IMR-90 (cell line): ENCODE data around the gene EIF4B. TPM values are rescaled to one million over a fixed set of nuclear protein-coding genes. Genes with fewer than 3 reads are reported as not detected.

Experiments
- ATAC-seq: fragments of 200-7000 bp; cut with Tn5 transposase; 2 replicates; pipeline ENCODE4 v1.9.1; 2020; ENCODE audit warnings: low read depth, mild to moderate bottlenecking, moderate library complexity
- BruUV-seq: library from RNA; stranded (reverse); fragments of 400-500 nt; replicated peaks from 2 replicates; lab custom pipeline; 2021; lab: Mats Ljungman, UMichigan
- CTCF ChIA-PET: fragments of 300-600 bp; formaldehyde crosslinking; extraction: SDS; loops from one replicate; lab custom pipeline; 2021; ENCODE audit warnings: antibody characterized with exemption; lab: Yijun Ruan, JAX
- POLR2A ChIA-PET: fragments of 300-600 bp; sonication (Branson Sonifier 250); formaldehyde crosslinking; loops from one replicate; lab custom pipeline; 2022; ENCODE audit warnings: antibody characterized with exemption; ENCODE audit not compliant: unreplicated experiment; lab: Charles Lee
- DNase-seq: peaks from one replicate; pipeline ENCODE4 v3.0.0; 2013
- H2AFZ ChIP-seq: replicated peaks from 2 replicates; pipeline ENCODE3; 2013; ENCODE audit warnings: low read length, mild to moderate bottlenecking; ENCODE audit not compliant: poor library complexity
- H2AK5ac ChIP-seq: 2 replicates; pipeline ENCODE4 v1.6.1; 2013; ENCODE audit warnings: low read depth, low read length, inconsistent platforms
- H2AK9ac ChIP-seq: replicated peaks from 2 replicates; pipeline ENCODE3; 2013; ENCODE audit warnings: mild to moderate bottlenecking, low read depth, low read length, moderate library complexity; ENCODE audit not compliant: poor library complexity
- H2BK120ac ChIP-seq: 2 replicates; pipeline ENCODE4 v1.6.1; 2013; ENCODE audit warnings: low read depth, low read length, inconsistent platforms
- H2BK15ac ChIP-seq: 3 replicates; pipeline ENCODE4 v1.6.1; 2013; ENCODE audit warnings: low read depth, low read length, inconsistent platforms
- H2BK20ac ChIP-seq: 2 replicates; pipeline ENCODE4 v1.6.1; 2013; ENCODE audit warnings: low read depth, mild to moderate bottlenecking, inconsistent platforms, low read length, moderate library complexity
- H2BK5ac ChIP-seq: 2 replicates; pipeline ENCODE4 v1.6.1; 2013; ENCODE audit warnings: mild to moderate bottlenecking, low read depth, low read length, inconsistent platforms; ENCODE audit not compliant: poor library complexity, severe bottlenecking
- H3K14ac ChIP-seq: replicated peaks from 2 replicates; pipeline ENCODE4 v1.6.1; 2013; ENCODE audit warnings: low read depth, low read length, inconsistent platforms
- H3K18ac ChIP-seq: 2 replicates; pipeline ENCODE4 v1.6.1; 2013; ENCODE audit warnings: low read depth, low read length, control low read depth
- H3K23ac ChIP-seq: 2 replicates; pipeline ENCODE4 v1.6.1; 2013; ENCODE audit warnings: low read depth, low read length, inconsistent platforms
- H3K27ac ChIP-seq: 2 replicates; pipeline ENCODE4 v1.5.1; 2013; ENCODE audit warnings: mild to moderate bottlenecking, control low read depth, low read length; ENCODE audit not compliant: insufficient read depth
- H3K27me3 ChIP-seq: 2 replicates; pipeline ENCODE4 v1.6.1; 2013; ENCODE audit warnings: low read length; ENCODE audit not compliant: control insufficient read depth, insufficient read depth
- H3K36me3 ChIP-seq: 2 replicates; pipeline ENCODE4 v1.6.1; 2013; ENCODE audit warnings: low read length, mixed read lengths; ENCODE audit not compliant: control insufficient read depth, insufficient read depth
- H3K4ac ChIP-seq: 2 replicates; pipeline ENCODE4 v1.6.1; 2013; ENCODE audit warnings: low read depth, low read length, inconsistent platforms
- H3K4me1 ChIP-seq: 2 replicates; pipeline ENCODE4 v1.6.1; 2013; ENCODE audit warnings: low read length, mixed read lengths; ENCODE audit not compliant: control insufficient read depth, insufficient read depth
- H3K4me2 ChIP-seq: 2 replicates; pipeline ENCODE4 v1.6.1; 2013; ENCODE audit warnings: low read depth, mild to moderate bottlenecking, control low read depth, low read length, moderate library complexity
- H3K4me3 ChIP-seq: 2 replicates; pipeline ENCODE4 v1.5.1; 2013; ENCODE audit warnings: low read depth, mild to moderate bottlenecking, control low read depth, low read length, moderate library complexity; ENCODE audit not compliant: insufficient read depth
- H3K56ac ChIP-seq: 2 replicates; pipeline ENCODE4 v1.6.1; 2013; ENCODE audit warnings: low read length, inconsistent platforms; ENCODE audit not compliant: insufficient read depth; ENCODE audit errors: extremely low read depth
- H3K79me1 ChIP-seq, 2 experiments: 2 replicates each; pipeline ENCODE4 v1.6.1; 2013; ENCODE audit warnings: low read length in 2 of 2, inconsistent platforms in 1 of 2, low read depth in 1 of 2
- H3K9ac ChIP-seq: 2 replicates; pipeline ENCODE4 v1.6.1; 2013; ENCODE audit warnings: low read depth, low read length, control low read depth
- H3K9me1 ChIP-seq: 2 replicates; pipeline ENCODE4 v1.6.1; 2013; ENCODE audit warnings: low read length, inconsistent platforms; ENCODE audit not compliant: insufficient read depth
- H3K9me3 ChIP-seq: 2 replicates; pipeline ENCODE4 v1.6.1; 2013; ENCODE audit warnings: low read length; ENCODE audit not compliant: control insufficient read depth, insufficient read depth
- H4K20me1 ChIP-seq: 2 replicates; pipeline ENCODE4 v1.6.1; 2013; ENCODE audit warnings: low read length, inconsistent platforms; ENCODE audit not compliant: insufficient read depth
- H4K5ac ChIP-seq: 2 replicates; pipeline ENCODE4 v1.6.1; 2013; ENCODE audit warnings: mild to moderate bottlenecking, low read depth, low read length, control low read depth
- H4K8ac ChIP-seq, 2 experiments: 2 replicates each; pipeline ENCODE4 v1.6.1; 2013; ENCODE audit warnings: low read depth in 2 of 2, low read length in 2 of 2, control low read depth in 1 of 2, inconsistent platforms in 1 of 2
- H4K91ac ChIP-seq: 2 replicates; pipeline ENCODE4 v1.6.1; 2013; ENCODE audit warnings: low read depth, low read length, inconsistent platforms; ENCODE audit not compliant: insufficient read depth
- BHLHE40 ChIP-seq: fragments of 150-350 bp; IDR thresholded peaks from 2 replicates; pipeline ENCODE4 v1.6.1; 2016; ENCODE audit warnings: mild to moderate bottlenecking, low read depth, low read length
- CEBPB ChIP-seq: IDR thresholded peaks from 2 replicates; pipeline ENCODE4 v1.6.1; 2012; ENCODE audit warnings: low read depth, low read length, improper control_type of control experiment
- CHD1 ChIP-seq: IDR thresholded peaks from 2 replicates; pipeline ENCODE4 v1.6.1; 2012; ENCODE audit warnings: low read depth, low read length, improper control_type of control experiment
- FOS ChIP-seq: fragments of 150-350 bp; IDR thresholded peaks from 2 replicates; pipeline ENCODE4 v1.6.1; 2016; ENCODE audit warnings: low read depth, low read length
- MAFK ChIP-seq: IDR thresholded peaks from 2 replicates; pipeline ENCODE4 v1.6.1; 2012; ENCODE audit warnings: low read depth, low read length, improper control_type of control experiment
- MXI1 ChIP-seq: IDR thresholded peaks from 2 replicates; pipeline ENCODE4 v1.6.1; 2012; ENCODE audit warnings: low read depth, mild to moderate bottlenecking, low read length, moderate library complexity, borderline replicate concordance
- POLR2A ChIP-seq: IDR thresholded peaks from 2 replicates; pipeline ENCODE4 v1.6.1; 2012; ENCODE audit warnings: mild to moderate bottlenecking, low read depth, low read length
- RCOR1 ChIP-seq: IDR thresholded peaks from 2 replicates; pipeline ENCODE4 v1.6.1; 2012; ENCODE audit warnings: mild to moderate bottlenecking, low read length, improper control_type of control experiment; ENCODE audit not compliant: insufficient replicate concordance
- RFX5 ChIP-seq: IDR thresholded peaks from 2 replicates; pipeline ENCODE4 v1.8.0; 2012; ENCODE audit warnings: low read depth, mild to moderate bottlenecking, low read length, moderate library complexity
- SMC3 ChIP-seq: fragments of 150-350 bp; IDR thresholded peaks from 2 replicates; pipeline ENCODE4 v1.6.1; 2016; ENCODE audit warnings: low read depth, mild to moderate bottlenecking, antibody characterized with exemption, low read length, moderate library complexity
- WGBS, 2 experiments: methylation state at CpG; one replicate each; pipeline versions ENCODE4 v1.1.5 to v1.1.7; 2013; ENCODE audit warnings: missing lambda C conversion rate in 2 of 2; ENCODE audit not compliant: insufficient read length in 1 of 2; ENCODE audit errors: extremely low coverage in 2 of 2; 5-methylcytosine and 5-hydroxymethylcytosine counted together
- dilution Hi-C: fragments of 300-500 bp; cut with HindIII; formaldehyde crosslinking; loops from one replicate; pipeline ENCODE4 v1.14.3; 2018; ENCODE audit warnings: low sequenced_read_pairs; ENCODE audit not compliant: unreplicated experiment
- in situ Hi-C: fragments of 300-500 bp; cut with MboI; formaldehyde crosslinking; loops from 3 replicates; pipeline ENCODE4 v1.14.3; 2019; ENCODE audit warnings: low sequenced_read_pairs, inconsistent platforms, mixed read lengths
- intact Hi-C: fragments of 100-400 bp; cut with micrococcal nuclease; formaldehyde crosslinking; loops from 2 replicates; pipeline ENCODE4 v1.10.0; 2022
- polyA plus RNA-seq, 3 experiments: library from polyadenylated mRNA; depleted of rRNA; stranded (reverse); fragments of >200 nt; gene quantifications; 2 replicates each; pipeline ENCODE4 v1.2.3, GENCODE V29; 2012; ENCODE audit warnings: low replicate concordance in 1 of 3
- total RNA-seq: library from RNA; depleted of rRNA; stranded (reverse); fragments of >200 nt; gene quantifications from 2 replicates; pipeline ENCODE4 v1.2.3, GENCODE V29; 2012
- TF ChIP-seq, protein P1 (sequence below): fragments of 150-350 bp; IDR thresholded peaks from 2 replicates; pipeline ENCODE4 v1.6.1; 2017; ENCODE audit warnings: mild to moderate bottlenecking, antibody characterized with exemption, low read length, low read depth
- TF ChIP-seq, protein P2 (sequence below): conservative IDR thresholded peaks from 2 replicates; pipeline ENCODE4 v1.5.1; 2012; ENCODE audit warnings: mild to moderate bottlenecking, low read depth, low read length, improper control_type of control experiment

The EIF4B gene
- total and polyA plus RNA-seq, 2 of the 4 experiments (the other 2 are of a cell fraction), result 313 to 671 TPM

DNA sequence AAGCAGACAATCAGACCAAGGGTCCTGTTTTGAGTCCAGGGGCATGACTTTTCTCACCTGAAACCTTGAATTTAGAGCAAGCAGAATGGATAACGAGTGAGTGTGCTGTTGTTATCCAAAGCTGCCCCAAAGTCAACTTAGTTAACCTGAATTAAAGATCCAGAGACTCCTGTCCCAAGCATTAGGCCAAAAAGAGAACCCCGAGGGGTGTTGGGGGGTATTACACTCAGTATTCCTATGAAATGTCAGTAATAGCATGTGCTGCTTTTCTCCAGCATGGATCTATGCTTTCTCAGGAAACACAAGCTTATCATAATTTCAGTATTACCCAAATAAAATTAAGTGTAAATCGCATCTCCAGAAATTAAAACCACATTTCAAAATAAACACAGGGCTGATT, 19.0 kb downstream of the EIF4B start:
- ATAC-seq, result no peak
- Histone ChIP-seq H3K18ac (no peak overlapping the region), H3K79me1 (peaks cover 16 to 36% of the 10 kb centered on the region in 2 experiments; a peak in 3 of 4 replicates), H3K9me3 (no peaks in the 10 kb centered on the region), H4K20me1 (peaks cover 3% of the 10 kb centered on the region), H3K36me3 (peaks cover 65% of the 10 kb centered on the region), H3K4me3 (no peak overlapping the region), H3K56ac (no peak overlapping the region), H4K8ac (no peak overlapping the region), H2BK20ac (no peak overlapping the region), H2BK15ac (no peak overlapping the region), H3K9me1 (no peaks in the 10 kb centered on the region), H2AFZ (no peak overlapping the region), H3K27me3 (no peaks in the 10 kb centered on the region), H2AK9ac (no peak overlapping the region), H3K27ac (no peak overlapping the region), H2BK120ac (no peak overlapping the region), H3K4me1 (no peaks in the 10 kb centered on the region), H3K4me2 (no peak overlapping the region), H3K4ac (no peak overlapping the region), H4K5ac (no peak overlapping the region), H3K14ac (no peak overlapping the region), H3K9ac (no peak overlapping the region), H3K23ac (no peak overlapping the region), H4K91ac (no peak overlapping the region), H2AK5ac (no peak overlapping the region), H2BK5ac (no peak overlapping the region)
- BruUV-seq, result no TSS peak
- ChIA-PET POLR2A (no interaction called here), CTCF (no interaction called here)
- DNase-seq, result no peak
- WGBS, 2 experiments, result no CpG with 5 or more reads among the region's 3 CpGs
- dilution Hi-C loops (no loop called here), in situ Hi-C loops (no loop called here), intact Hi-C loops (no loop called here)
- no peak for TF ChIP-seq BHLHE40
- TF ChIP-seq, protein P1, sequence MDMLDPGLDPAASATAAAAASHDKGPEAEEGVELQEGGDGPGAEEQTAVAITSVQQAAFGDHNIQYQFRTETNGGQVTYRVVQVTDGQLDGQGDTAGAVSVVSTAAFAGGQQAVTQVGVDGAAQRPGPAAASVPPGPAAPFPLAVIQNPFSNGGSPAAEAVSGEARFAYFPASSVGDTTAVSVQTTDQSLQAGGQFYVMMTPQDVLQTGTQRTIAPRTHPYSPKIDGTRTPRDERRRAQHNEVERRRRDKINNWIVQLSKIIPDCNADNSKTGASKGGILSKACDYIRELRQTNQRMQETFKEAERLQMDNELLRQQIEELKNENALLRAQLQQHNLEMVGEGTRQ, result no peak
- TF ChIP-seq SMC3, result no peak
- TF ChIP-seq MXI1, result no peak
- no peak for TF ChIP-seq FOS
- TF ChIP-seq, protein P2, sequence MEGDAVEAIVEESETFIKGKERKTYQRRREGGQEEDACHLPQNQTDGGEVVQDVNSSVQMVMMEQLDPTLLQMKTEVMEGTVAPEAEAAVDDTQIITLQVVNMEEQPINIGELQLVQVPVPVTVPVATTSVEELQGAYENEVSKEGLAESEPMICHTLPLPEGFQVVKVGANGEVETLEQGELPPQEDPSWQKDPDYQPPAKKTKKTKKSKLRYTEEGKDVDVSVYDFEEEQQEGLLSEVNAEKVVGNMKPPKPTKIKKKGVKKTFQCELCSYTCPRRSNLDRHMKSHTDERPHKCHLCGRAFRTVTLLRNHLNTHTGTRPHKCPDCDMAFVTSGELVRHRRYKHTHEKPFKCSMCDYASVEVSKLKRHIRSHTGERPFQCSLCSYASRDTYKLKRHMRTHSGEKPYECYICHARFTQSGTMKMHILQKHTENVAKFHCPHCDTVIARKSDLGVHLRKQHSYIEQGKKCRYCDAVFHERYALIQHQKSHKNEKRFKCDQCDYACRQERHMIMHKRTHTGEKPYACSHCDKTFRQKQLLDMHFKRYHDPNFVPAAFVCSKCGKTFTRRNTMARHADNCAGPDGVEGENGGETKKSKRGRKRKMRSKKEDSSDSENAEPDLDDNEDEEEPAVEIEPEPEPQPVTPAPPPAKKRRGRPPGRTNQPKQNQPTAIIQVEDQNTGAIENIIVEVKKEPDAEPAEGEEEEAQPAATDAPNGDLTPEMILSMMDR, result no peak
- TF ChIP-seq CHD1, result no peak
- no peak for TF ChIP-seq POLR2A
- no peak for TF ChIP-seq RCOR1
- no peak for TF ChIP-seq MAFK
- TF ChIP-seq CEBPB, result no peak
- no peak for TF ChIP-seq RFX5
